ENCODE data around the gene PCDHA3. TPM values are rescaled to one million over a fixed set of nuclear protein-coding genes. Genes with fewer than 3 reads are reported as not detected.
"Not testable (repeated sequence)": the region's sequence is repeated elsewhere in the genome, so short reads cannot be mapped to it uniquely, and the experiment has no call there.

The PCDHA3 gene
- total RNA-seq, 1 experiment from 2014 or later: not detected

GRCh38 chr5:140806834-140807775, 6.2 kb downstream of the PCDHA3 start, which contains the start of gene PCDHA4:
PCDHA4 (plus strand) TSS chr5:140807068.
- H3K79me1 ChIP-seq (ENCODE audit: insufficient read depth, low read depth, low read length, poor library complexity, severe bottlenecking): no peaks in the 10 kb centered on the region
- no peaks in the 10 kb centered on the region for H3K23me2 ChIP-seq (ENCODE audit: insufficient read length, low read depth, low read length, poor library complexity, severe bottlenecking)
- Mint-ChIP-seq H3K4me1 (peaks cover 0 to 4% of the 10 kb centered on the region in 2 experiments; a peak in 2 of 4 replicates), H3K9me3 (peaks cover 42 to 46% of the 10 kb centered on the region in 2 experiments), H3K36me3 (ENCODE audit: insufficient read depth in 1 of 3, low read depth in 3 of 3) (peaks cover 6 to 49% (median 24%) of the 10 kb centered on the region in 3 experiments), H3K4me3 (peak within 1 kb of the TSS; percentile 82 to 92), H3K27me3 (ENCODE audit: low read depth) (no peaks in the 10 kb centered on the region), H3K27ac (peak within 1 kb of the TSS in 1 of 3 experiments; percentile 90; a peak in 2 of 7 replicates)
- peak within 1 kb of the TSS; percentile 69 for H3K4me2 ChIP-seq (ENCODE audit: insufficient read depth, insufficient read length, low read length)
- H2BK12ac ChIP-seq (ENCODE audit: insufficient read length, low read depth, low read length): no peak within 1 kb of the TSS
- peak within 1 kb of the TSS; percentile 88 for H3K14ac ChIP-seq (ENCODE audit: insufficient read depth, low read length)
- no peak within 1 kb of the TSS for H3T11ph ChIP-seq (ENCODE audit: low read length)
- no peak within 1 kb of the TSS for H4K91ac ChIP-seq (ENCODE audit: insufficient read length, low read depth, low read length)
- no peaks in the 10 kb centered on the region for H3K79me2 ChIP-seq (ENCODE audit: insufficient read depth, low read length)
- H2BK15ac ChIP-seq (ENCODE audit: low read depth, low read length): no peak within 1 kb of the TSS
- no peak within 1 kb of the TSS for H2BK5ac ChIP-seq (ENCODE audit: insufficient read length, low read length)
- H3K4ac ChIP-seq (ENCODE audit: low read depth, low read length): no peak within 1 kb of the TSS; the same call in 1 of the 2 replicates
- no peak within 1 kb of the TSS for H2BK120ac ChIP-seq (ENCODE audit: low read depth, low read length, poor library complexity, severe bottlenecking)
- H3K27ac ChIP-seq (ENCODE audit: insufficient read length, low read depth, low read length): no peak within 1 kb of the TSS
- TF ChIP-seq CTCF (conservative IDR thresholded peaks at IDR 0.05): peak; percentile 74
- H3K18ac ChIP-seq (ENCODE audit: insufficient read length, low read depth, low read length): peak within 1 kb of the TSS; percentile 43
- no peak within 1 kb of the TSS for H4K8ac ChIP-seq (replicated peaks; ENCODE audit: insufficient read length, low read depth, low read length)
- peak within 1 kb of the TSS; percentile 72 for H3K9ac ChIP-seq (ENCODE audit: extremely low read depth, insufficient read length, low read length)
- H3K56ac ChIP-seq (ENCODE audit: insufficient read length, low read depth, low read length): no peak within 1 kb of the TSS
- no peaks in the 10 kb centered on the region for H3K27me3 ChIP-seq (ENCODE audit: insufficient read depth, low read length)
- peak; percentile 84 for DNase-seq
- no peaks in the 10 kb centered on the region for H3K4me1 ChIP-seq (ENCODE audit: insufficient read depth, low read length)
- H3K9me3 ChIP-seq (ENCODE audit: control insufficient read depth, low read depth, low read length): no peaks in the 10 kb centered on the region
- no peak within 1 kb of the TSS for H4K5ac ChIP-seq (ENCODE audit: insufficient read length, low read depth, low read length)
- WGBS (ENCODE audit: extremely low coverage, insufficient read length, low lambda C conversion rate): no CpG with 5 or more reads among the region's 47 CpGs
- H3K23ac ChIP-seq (ENCODE audit: insufficient read length, low read depth, low read length): no peak within 1 kb of the TSS
- H2AK5ac ChIP-seq (ENCODE audit: insufficient read length, low read length): no peak within 1 kb of the TSS
- no peaks in the 10 kb centered on the region for H4K20me1 ChIP-seq (ENCODE audit: control insufficient read depth, insufficient read depth, insufficient read length)
- no peak within 1 kb of the TSS for H2AFZ ChIP-seq (ENCODE audit: low read length)
- no peak within 1 kb of the TSS for H2BK20ac ChIP-seq (ENCODE audit: low read depth, low read length, poor library complexity, severe bottlenecking)

GRCh38 chr5:140808241-140808888, 7.5 kb downstream of the PCDHA3 start:
- H2BK12ac ChIP-seq (ENCODE audit: insufficient read length, low read depth, low read length); H4K8ac ChIP-seq (replicated peaks; ENCODE audit: insufficient read length, low read depth, low read length); H3K23ac ChIP-seq (ENCODE audit: insufficient read length, low read depth, low read length); H3K9me3 ChIP-seq (ENCODE audit: control insufficient read depth, low read depth, low read length); H3K27me3 Mint-ChIP-seq (ENCODE audit: low read depth); H3K18ac ChIP-seq (ENCODE audit: insufficient read length, low read depth, low read length); H2AK5ac ChIP-seq (ENCODE audit: insufficient read length, low read length); H3K4me3 Mint-ChIP-seq; H3K27me3 ChIP-seq (ENCODE audit: insufficient read depth, low read length); H4K20me1 ChIP-seq (ENCODE audit: control insufficient read depth, insufficient read depth, insufficient read length); DNase-seq; H2BK15ac ChIP-seq (ENCODE audit: low read depth, low read length); H3K23me2 ChIP-seq (ENCODE audit: insufficient read length, low read depth, low read length, poor library complexity, severe bottlenecking); H2BK5ac ChIP-seq (ENCODE audit: insufficient read length, low read length); H3T11ph ChIP-seq (ENCODE audit: low read length); H2BK120ac ChIP-seq (ENCODE audit: low read depth, low read length, poor library complexity, severe bottlenecking); H3K14ac ChIP-seq (ENCODE audit: insufficient read depth, low read length); H3K27ac ChIP-seq (ENCODE audit: insufficient read length, low read depth, low read length); H3K79me2 ChIP-seq (ENCODE audit: insufficient read depth, low read length); H3K27ac Mint-ChIP-seq; H4K5ac ChIP-seq (ENCODE audit: insufficient read length, low read depth, low read length); H3K79me1 ChIP-seq (ENCODE audit: insufficient read depth, low read depth, low read length, poor library complexity, severe bottlenecking); H3K4me1 ChIP-seq (ENCODE audit: insufficient read depth, low read length); H2AFZ ChIP-seq (ENCODE audit: low read length); H3K9ac ChIP-seq (ENCODE audit: extremely low read depth, insufficient read length, low read length); H4K91ac ChIP-seq (ENCODE audit: insufficient read length, low read depth, low read length); H2BK20ac ChIP-seq (ENCODE audit: low read depth, low read length, poor library complexity, severe bottlenecking); H3K4ac ChIP-seq (ENCODE audit: low read depth, low read length); H3K56ac ChIP-seq (ENCODE audit: insufficient read length, low read depth, low read length); H3K4me1 Mint-ChIP-seq: not testable (repeated sequence)
- H3K36me3 Mint-ChIP-seq (ENCODE audit: insufficient read depth in 1 of 3, low read depth in 3 of 3): peaks cover 4 to 40% (median 22%) of the 10 kb centered on the region in 3 experiments; a peak in 5 of 7 replicates
- peak overlapping the region; percentile 69 for H3K4me2 ChIP-seq (ENCODE audit: insufficient read depth, insufficient read length, low read length)
- no CpG with 5 or more reads among the region's 62 CpGs for WGBS (ENCODE audit: extremely low coverage, insufficient read length, low lambda C conversion rate)
- H3K9me3 Mint-ChIP-seq: peaks cover 35 to 37% of the 10 kb centered on the region in 2 experiments
